Measurements from ENCODE around the gene XPR1. TPM values are rescaled to one million over a fixed set of nuclear protein-coding genes. Genes with fewer than 3 reads are reported as not detected.

Gene XPR1
- total and polyA plus RNA-seq, 8 donors, result 0.92 to 27.0 (median 4.5) TPM

DNA sequence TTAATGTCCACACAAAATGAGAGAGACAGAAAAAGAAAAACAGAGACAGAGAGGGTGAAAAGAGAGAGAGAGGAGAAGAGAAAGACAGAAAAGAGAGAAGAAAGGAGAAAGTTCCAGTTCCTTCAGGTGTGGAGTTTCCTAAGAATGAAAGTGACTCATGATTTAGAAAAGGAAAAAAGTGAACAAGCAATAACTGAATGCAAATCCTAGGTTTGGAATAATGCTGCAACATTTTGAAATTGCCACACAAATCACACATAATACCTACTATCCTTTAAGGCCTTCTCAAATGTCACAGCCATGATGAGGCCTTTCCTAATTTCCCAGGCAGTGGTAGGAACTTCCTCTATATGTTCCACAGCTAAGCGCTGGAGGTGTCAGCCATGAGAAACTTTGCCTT is 31.5 kb upstream of the XPR1 start:
- H3K27ac ChIP-seq, result no peak overlapping the region
- no peaks in the 10 kb centered on the region for H3K36me3 ChIP-seq
- no peak overlapping the region for H3K4me3 ChIP-seq
- peaks cover 0 to 6% (median 0%) of the 10 kb centered on the region in 3 donors for H3K27me3 ChIP-seq
- intact Hi-C loops (cut with DNase I; ENCODE audit: low total_unique reads), result no loop called here
- no peaks in the 10 kb centered on the region for H3K4me1 ChIP-seq
- no peak for DNase-seq
- H3K9me3 ChIP-seq, result no peaks in the 10 kb centered on the region
- 94 to 100% (median 100%) methylated on average over 1 of the region's 1 CpG for WGBS, 5 donors
- TF ChIP-seq EP300 (IDR thresholded peaks at IDR 0.05) (no peak), POLR2AphosphoS5 (IDR thresholded peaks at IDR 0.05) (no peak), CTCF (IDR thresholded peaks at IDR 0.05) (no peak), POLR2A (IDR thresholded peaks at IDR 0.05) (no peak)

- intact Hi-C loops (cut with DNase I; ENCODE audit: low total_unique reads), result no loop called here
- H3K36me3 ChIP-seq, result no peaks in the 10 kb centered on the region
- DNase-seq, result no peak
- no peak for TF ChIP-seq POLR2AphosphoS5 (IDR thresholded peaks at IDR 0.05)
- no peak for TF ChIP-seq EP300 (IDR thresholded peaks at IDR 0.05)
- TF ChIP-seq CTCF (IDR thresholded peaks at IDR 0.05), result no peak
- no peak for TF ChIP-seq POLR2A (IDR thresholded peaks at IDR 0.05)
- H3K27ac ChIP-seq, result no peak overlapping the region
- H3K9me3 ChIP-seq, result no peaks in the 10 kb centered on the region
- no peaks in the 10 kb centered on the region for H3K4me1 ChIP-seq
- no peak overlapping the region for H3K4me3 ChIP-seq
- peaks cover 0 to 3% (median 0%) of the 10 kb centered on the region in 3 donors for H3K27me3 ChIP-seq
- 70 to 84% (median 75%) methylated on average over 1 of the region's 1 CpG for WGBS, 5 donors
Observed at GRCh38 chr1:180601512-180601911, 30.3 kb upstream of the XPR1 start.

DNA sequence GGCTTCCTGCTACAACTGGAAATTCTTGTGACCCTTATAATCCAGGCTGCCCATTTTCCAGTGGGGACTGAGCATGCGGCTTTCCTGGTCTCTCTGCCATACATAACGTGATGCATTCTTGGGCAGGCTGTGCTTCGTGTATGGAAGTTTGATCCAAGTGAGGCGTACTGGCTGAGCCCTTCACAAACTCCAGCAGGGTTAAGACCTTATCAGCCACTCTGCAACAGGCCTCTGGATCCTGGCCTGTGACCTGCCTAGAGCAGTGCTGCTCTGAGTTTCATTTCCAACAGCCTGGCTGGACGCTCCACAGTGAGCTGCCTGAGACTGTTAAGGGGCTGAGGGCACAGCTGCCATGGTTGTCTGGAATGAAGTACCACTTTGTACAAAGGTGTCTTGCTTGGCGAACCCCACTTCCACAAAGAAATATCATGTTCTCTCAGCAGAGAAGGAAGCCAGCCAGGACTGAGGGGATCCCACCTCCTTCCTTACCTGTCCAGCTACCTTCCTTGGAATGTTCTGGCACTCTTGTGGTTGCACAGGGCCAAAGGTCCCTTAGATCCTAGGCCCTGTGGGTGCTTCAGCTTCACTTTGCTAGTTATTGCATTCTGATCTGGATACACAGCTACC is 28.5 kb upstream of the XPR1 start:
- H3K4me3 ChIP-seq, result no peak overlapping the region
- no peak overlapping the region for H3K27ac ChIP-seq
- no peaks in the 10 kb centered on the region for H3K4me1 ChIP-seq
- 59 to 83% (median 78%) methylated on average over 6 of the region's 6 CpGs for WGBS, 5 donors
- no peaks in the 10 kb centered on the region for H3K27me3 ChIP-seq
- no peak for TF ChIP-seq POLR2A (IDR thresholded peaks at IDR 0.05)
- TF ChIP-seq CTCF (IDR thresholded peaks at IDR 0.05), result no peak
- TF ChIP-seq EP300 (IDR thresholded peaks at IDR 0.05), result no peak
- H3K36me3 ChIP-seq, result no peaks in the 10 kb centered on the region
- no peak for DNase-seq
- no peaks in the 10 kb centered on the region for H3K9me3 ChIP-seq
- intact Hi-C loops (cut with DNase I; ENCODE audit: low total_unique reads), result no loop called here

DNA sequence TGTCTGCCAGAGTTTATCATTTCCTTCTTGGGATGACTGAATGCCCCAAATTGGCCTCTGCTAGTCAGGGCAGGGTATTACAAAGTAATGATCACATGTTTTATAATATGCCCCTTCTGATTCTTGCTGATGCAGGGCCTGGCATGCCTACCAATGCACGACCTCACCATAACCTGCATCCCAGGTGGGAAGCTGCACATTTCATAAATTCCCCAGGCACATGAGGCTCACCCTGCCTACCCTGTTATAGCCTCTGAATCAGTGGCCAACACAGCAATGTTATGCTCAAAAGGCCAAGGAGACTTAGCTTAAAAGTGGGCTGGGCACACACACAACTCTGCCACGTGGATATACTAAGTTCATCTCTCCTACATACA is 28.0 kb upstream of the XPR1 start:
- Histone ChIP-seq H3K9me3 (no peaks in the 10 kb centered on the region), H3K27me3 (no peaks in the 10 kb centered on the region), H3K36me3 (no peaks in the 10 kb centered on the region), H3K4me3 (no peak overlapping the region), H3K4me1 (no peaks in the 10 kb centered on the region), H3K27ac (no peak overlapping the region)
- no peak for TF ChIP-seq POLR2A (IDR thresholded peaks at IDR 0.05)
- TF ChIP-seq POLR2AphosphoS5 (IDR thresholded peaks at IDR 0.05), result no peak
- TF ChIP-seq CTCF (IDR thresholded peaks at IDR 0.05), result no peak
- no peak for TF ChIP-seq EP300 (IDR thresholded peaks at IDR 0.05)
- intact Hi-C loops (cut with DNase I; ENCODE audit: low total_unique reads), result no loop called here
- 86 to 94% (median 88%) methylated on average over 2 of the region's 2 CpGs for WGBS, 5 donors
- DNase-seq, result no peak
